NCI-H1105 treated with DMSO at 0.1 percent for 48 hours (cell line): ENCODE data around the gene PIK3R6.

Experiments
- DNase-seq: peaks from one replicate; lab custom pipeline; 2025; lab: John Stamatoyannopoulos, UW

The PIK3R6 gene

GRCh38 chr17:8797621-8798175, 69.8 kb downstream of the PIK3R6 start:
- DNase-seq: no peak

GRCh38 chr17:8794636-8795035, 72.8 kb downstream of the PIK3R6 start:
- no peak for DNase-seq

DNA sequence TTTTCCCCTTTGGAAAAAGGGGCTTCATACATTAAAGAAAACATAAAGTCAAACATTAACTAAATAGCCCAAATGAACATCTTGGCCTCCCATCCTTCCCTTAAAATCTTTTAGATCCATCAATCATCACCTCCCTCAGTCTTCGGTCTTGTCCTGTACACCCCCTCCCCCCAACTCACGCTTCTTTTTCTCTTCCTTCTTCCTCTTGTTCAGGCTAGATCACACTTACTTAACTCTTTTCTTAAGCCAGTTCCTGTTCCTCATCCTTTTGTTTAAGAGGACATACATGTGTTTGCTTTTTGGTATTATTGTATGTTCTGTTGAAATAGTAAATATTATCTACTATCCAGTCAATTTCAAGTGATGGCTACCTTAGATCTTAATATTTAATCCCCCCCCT, 73.8 kb downstream of the PIK3R6 start:
- DNase-seq: no peak

GRCh38 chr17:8792646-8793045, 74.8 kb downstream of the PIK3R6 start:
- no peak for DNase-seq

DNA sequence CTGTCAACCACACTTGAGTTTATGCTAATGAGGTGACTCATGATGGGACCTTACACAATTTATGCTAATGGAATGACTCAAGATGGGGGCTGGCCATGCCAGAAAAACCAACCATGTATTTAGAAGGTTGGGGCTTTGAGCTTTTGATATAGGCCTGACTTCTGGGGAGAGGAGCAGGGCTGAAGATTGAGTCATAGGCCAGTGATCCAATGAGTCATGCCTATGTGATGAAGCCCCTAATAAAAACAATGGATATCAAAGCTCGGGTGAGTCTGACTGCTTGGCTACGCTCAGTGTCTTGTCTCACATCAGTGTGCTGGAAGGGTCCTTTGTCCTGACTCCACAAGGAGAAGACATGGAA, 75.6 kb downstream of the PIK3R6 start:
- no peak for DNase-seq

GRCh38 chr17:8791248-8791909, 76.1 kb downstream of the PIK3R6 start:
- no peak for DNase-seq

DNA sequence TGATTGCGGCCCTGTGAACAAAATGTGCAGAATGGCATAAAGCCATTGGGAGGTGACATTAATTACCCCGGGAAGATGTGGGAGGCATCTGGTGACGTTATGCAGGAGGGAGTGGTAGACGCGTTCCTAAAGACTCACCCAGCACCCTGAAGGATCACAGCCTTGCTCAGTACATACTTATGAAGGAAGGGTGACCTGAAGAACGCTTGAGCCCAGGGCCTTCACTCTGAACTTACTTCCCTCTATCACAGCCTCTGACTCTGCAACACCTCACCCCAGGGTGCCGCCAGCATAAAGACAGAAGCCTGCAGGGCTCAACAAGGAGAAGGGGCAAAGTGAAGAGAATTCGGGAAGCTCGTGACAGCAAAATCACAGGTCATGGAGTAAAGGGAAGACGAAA, 77.7 kb downstream of the PIK3R6 start:
- no peak for DNase-seq

DNA sequence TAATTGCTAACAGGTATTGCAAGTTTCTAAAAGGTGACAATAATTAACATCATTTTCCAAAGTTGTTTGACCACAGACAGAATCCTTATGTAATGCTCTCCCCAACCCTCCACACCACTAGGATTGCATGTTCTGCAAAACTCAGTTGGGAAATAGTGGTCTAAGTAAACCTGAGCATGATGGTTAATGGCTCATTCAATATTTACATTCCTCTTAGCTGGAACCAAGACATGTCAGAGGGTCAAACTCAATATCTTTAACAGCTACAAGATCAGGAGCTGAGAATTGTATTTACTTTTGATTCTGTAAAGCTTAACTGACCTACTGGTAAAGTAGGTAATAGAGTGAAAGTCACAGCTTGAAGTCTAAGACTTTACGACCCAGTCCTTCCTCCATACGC, 78.5 kb downstream of the PIK3R6 start:
- no peak for DNase-seq

DNA sequence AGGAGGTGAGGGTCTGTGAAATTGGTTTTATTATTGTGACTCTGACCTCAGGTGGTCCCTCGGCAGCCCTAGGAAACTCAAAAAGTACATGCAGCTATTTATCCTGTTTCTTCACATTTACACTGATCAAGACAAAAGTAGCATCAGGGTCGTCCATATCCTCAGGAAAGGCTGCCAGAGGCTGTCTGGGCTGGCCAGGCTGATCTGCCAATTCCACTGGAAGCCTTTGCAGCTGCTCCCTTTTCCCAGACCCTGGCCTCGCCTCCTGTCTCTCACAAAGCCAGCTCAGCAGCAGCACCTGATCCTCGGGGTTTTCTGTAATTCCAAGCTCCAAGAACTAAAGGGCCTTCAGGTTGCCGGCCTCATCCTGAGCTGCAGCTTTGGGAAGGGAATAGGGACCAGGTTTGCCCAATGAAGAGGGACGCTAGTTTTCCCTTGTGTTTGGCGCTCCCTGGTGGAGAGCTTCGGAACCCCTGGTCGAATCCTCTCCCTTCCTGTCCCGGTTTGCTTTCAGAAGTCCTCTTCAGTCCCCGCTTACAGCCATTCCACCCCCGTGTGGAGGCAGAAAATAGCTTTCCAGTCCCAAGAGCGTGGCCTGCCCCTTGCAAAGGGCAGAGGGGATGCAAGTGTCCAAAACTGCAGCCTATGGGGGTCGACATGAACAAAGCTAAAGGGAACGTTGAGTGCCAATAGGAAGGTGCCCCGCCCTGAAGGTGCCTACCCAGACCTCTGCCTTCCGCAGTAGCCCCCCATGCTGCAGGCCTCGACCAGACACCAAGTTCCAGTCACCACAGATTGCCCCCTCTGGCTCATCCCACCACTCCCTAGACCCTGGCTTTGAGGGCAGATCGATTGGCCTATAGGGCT, 81.7 kb downstream of the PIK3R6 start:
- peak; percentile 75 for DNase-seq

DNA sequence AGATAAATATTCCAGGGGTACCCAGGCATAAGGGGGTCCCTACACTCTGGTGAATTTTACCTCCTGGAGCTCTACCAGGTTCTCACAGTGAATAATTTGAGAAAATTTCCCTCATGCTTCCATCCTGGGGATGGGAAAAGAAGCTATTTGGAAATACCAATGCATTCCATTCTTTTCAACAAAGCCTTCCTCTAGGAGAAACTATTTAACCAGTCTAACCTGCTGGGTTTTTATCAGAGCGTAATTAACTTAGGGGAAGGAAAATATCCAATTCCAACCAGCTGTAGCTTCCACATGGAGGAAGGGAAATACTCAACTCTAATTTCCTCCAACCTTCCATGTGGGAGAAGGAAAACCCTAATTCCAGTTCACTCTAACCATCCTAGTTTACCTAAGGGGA, 85.3 kb downstream of the PIK3R6 start:
- DNase-seq: no peak

GRCh38 chr17:8781776-8782175, 85.7 kb downstream of the PIK3R6 start:
- DNase-seq: no peak

GRCh38 chr17:8776881-8777280, 90.6 kb downstream of the PIK3R6 start:
- no peak for DNase-seq

DNA sequence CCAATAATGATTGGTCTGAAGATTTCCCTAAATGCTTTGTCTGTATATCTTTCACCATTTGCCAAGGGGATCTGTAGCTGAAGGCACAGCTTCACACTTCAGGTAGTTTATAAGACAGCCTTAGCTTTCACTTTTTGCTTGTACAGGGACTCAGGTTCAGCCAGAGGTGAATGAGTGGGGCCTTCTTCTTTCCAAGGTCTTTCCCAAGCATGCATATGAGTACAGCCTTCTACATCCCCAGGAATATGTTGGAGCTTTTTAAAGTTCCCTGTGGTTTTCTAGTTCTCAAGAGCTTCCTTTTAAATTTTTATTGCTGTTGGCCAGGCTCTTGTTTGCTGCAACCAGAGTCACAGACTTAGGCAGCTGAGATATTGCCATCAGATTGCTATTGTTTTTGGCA, 91.2 kb downstream of the PIK3R6 start:
- DNase-seq: no peak

DNA sequence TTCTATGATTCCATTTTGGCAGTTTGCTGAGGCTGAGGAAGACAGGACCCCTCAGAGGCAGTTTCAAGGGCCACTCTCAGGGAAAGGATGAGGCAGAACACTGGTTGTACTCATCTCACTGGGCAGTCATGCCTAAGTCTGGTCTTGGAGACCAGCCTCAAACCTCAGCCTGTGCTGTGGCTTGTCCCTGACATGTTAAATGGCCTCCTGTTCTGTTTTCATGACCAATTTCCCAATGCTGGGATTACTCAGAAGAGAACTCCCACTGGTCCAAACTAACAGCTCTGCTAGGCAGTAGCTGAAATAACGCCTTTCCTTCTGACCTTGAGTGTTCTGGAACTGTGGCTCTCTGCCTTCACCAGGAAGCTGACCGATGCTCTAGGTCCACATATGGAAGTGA, 100.7 kb downstream of the PIK3R6 start:
- DNase-seq: no peak

DNA sequence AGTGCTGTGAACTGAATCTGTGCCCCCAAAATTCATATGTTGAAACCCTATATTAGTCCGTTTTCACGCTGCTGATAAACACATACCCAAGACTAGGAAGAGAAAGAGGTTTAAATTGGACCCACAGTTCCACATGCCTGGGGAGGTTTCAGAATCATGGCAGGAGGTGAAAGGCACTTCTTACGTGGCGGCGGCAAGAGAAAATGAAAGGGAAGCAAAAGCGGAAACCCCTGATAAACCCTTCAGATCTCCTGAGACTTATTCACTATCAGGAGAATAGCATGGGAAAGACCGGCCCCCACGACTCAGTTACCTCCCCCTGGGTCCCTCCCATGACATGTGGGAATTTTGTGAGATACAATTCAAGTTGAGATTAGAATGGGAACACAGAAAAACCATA, 105.5 kb downstream of the PIK3R6 start:
- no peak for DNase-seq

DNA sequence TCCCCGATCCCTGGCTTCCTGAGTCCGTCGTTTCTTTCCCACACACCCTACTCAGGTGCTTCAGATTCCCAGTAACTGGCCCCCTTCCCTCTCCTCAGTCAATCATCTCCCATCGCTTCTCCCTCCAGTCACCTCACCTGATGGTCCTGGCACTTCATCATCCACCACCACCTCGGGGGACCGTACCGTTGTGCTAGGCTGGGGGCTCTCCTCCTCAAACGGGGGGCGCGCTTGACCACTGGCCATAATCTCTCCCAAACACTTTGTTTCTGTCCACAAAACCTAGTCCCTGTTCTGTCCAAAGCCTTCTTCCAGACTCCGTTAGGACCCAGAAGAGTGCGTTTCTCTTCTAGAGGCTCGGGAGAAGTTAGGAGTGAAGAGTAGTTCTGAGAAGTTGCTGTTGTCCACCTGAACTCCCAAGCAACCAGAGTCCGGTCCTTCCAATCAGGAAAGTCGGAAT, 109.3 kb downstream of the PIK3R6 start, which contains the start of gene SPDYE4:
TSS of gene SPDYE4 (minus strand) at position 410 of the 460 bp plus-strand sequence. CDS start at position 246, 164 bp downstream.
- DNase-seq: no peak

DNA sequence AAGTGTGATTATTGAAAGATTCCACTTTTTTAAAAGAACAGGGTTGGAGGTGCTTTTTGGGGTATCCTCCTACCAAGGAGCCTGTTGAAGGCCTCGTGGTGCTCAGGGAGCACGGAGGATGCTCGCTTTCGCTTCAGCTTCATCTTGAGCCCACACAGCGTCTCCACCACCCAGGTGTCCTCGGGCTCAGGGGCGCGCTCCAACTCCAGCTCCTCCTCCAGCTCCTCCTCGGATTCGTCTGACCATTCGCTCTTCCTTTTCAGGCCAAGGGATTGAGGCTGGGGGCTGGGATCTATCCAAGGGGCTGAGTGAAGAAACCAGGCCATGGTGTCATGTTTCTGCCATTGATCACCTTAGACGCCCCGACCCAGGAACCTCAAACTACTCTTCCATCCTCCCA, 110.3 kb downstream of the PIK3R6 start:
- DNase-seq: no peak

- no peak for DNase-seq
Observed at GRCh38 chr17:8755590-8756255, 111.8 kb downstream of the PIK3R6 start.

- DNase-seq: no peak
Observed at GRCh38 chr17:8754890-8755289, 112.6 kb downstream of the PIK3R6 start.

GRCh38 chr17:8753976-8754440, 113.5 kb downstream of the PIK3R6 start:
- DNase-seq: peak; percentile 57

DNA sequence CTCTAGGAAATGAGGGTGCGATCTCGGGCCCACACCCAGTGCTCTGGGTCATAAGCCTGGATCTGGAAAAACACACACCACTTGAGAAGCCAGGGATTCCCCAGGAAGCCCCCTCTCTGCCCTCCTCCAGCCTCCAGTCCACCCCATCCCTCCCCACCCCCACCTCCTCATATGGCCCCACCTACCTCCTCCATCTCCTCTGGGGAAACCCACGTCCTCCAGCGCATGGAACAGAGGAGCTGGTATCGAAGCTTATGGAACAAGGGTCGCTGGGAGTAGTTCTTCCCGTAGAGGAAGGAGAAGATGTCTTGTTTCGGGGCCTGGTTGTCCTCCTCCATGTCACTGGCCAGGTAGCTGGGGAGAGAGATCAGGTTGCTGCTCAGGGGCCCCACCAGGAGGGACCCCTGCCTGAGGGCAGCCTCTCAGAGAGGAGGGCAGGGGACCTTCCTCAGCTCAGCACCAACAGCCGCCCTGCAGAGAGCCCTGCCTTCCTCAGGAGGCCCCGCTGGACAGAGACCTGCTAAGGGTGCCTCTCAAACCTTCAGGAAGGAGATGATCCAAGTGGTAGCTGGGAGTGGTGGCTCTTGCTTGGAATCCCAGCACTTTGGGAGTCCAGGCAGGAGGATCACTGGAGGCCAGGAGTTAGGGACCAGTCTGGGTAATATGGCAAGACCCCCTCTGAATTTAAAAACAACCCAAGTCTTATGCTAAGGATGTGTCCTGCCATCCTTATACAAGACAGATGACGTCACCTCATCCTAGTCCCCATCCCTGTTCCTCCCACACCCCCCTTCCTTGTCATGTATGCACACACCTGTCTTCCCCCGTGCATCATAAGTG, 114.1 kb downstream of the PIK3R6 start:
- no peak for DNase-seq
